GM12878 (cell line): ENCODE results near the gene SEMA4D. TPM values are rescaled to one million over a fixed set of nuclear protein-coding genes. Genes with fewer than 3 reads are reported as not detected.

Experiments used
- ATF3 ChIP-seq: IDR thresholded peaks from 2 replicates; pipeline ENCODE4 v1.6.1; 2011; ENCODE audit warnings: low read depth, mild to moderate bottlenecking, low read length, moderate library complexity, borderline replicate concordance; ENCODE audit errors: extremely low read depth
- BCL11A ChIP-seq: IDR thresholded peaks from 2 replicates; pipeline ENCODE4 v1.6.1; 2011; ENCODE audit warnings: low read depth, low read length
- BCLAF1 ChIP-seq: fragments of 450-650 bp; IDR thresholded peaks from 2 replicates; pipeline ENCODE4 v1.6.1; 2017; ENCODE audit warnings: antibody characterized with exemption, mild to moderate bottlenecking, moderate library complexity
- CHD2 ChIP-seq: IDR thresholded peaks from 2 replicates; pipeline ENCODE4 v1.6.1; 2011; ENCODE audit warnings: low read depth, low read length, improper control_type of control experiment, borderline replicate concordance
- CHD4 ChIP-seq: fragments of 200-600 bp; sonication (generic); IDR thresholded peaks from 2 replicates; pipeline ENCODE4 v1.6.1; 2016; ENCODE audit warnings: mild to moderate bottlenecking
- EZH2 ChIP-seq: IDR thresholded peaks from 2 replicates; pipeline ENCODE4 v1.6.1; 2012; ENCODE audit warnings: low read depth, mild to moderate bottlenecking, control low read depth, inconsistent platforms, low read length, borderline replicate concordance; ENCODE audit not compliant: control insufficient read depth
- GATAD2B ChIP-seq: fragments of 450-650 bp; conservative IDR thresholded peaks from 2 replicates; pipeline ENCODE4 v1.6.1; 2017; ENCODE audit warnings: low read depth, mild to moderate bottlenecking, moderate library complexity
- HDAC6 ChIP-seq: fragments of 200-600 bp; sonication (generic); IDR thresholded peaks from one replicate; pipeline ENCODE4 v1.8.0; 2017; ENCODE audit warnings: antibody characterized with exemption; ENCODE audit not compliant: unreplicated experiment
- IKZF2 ChIP-seq, 2 experiments: fragments of 450-650 bp; IDR thresholded peaks; 2 replicates each; pipeline ENCODE4 v1.6.1; 2017; ENCODE audit warnings: mild to moderate bottlenecking in 2 of 2, moderate library complexity in 2 of 2
- KAT2A ChIP-seq: conservative IDR thresholded peaks from 2 replicates; pipeline ENCODE4 v1.6.1; 2011; ENCODE audit warnings: low read depth, low read length; ENCODE audit not compliant: control insufficient read depth
- KLF5 ChIP-seq: fragments of 450-650 bp; IDR thresholded peaks from 2 replicates; pipeline ENCODE4 v1.6.1; 2014; ENCODE audit warnings: mild to moderate bottlenecking; ENCODE audit not compliant: partially characterized antibody
- MEF2B ChIP-seq: fragments of 450-650 bp; IDR thresholded peaks from 2 replicates; pipeline ENCODE4 v1.6.1; 2018; ENCODE audit warnings: mild to moderate bottlenecking, moderate library complexity; ENCODE audit not compliant: partially characterized antibody, poor library complexity, severe bottlenecking
- NRF1 ChIP-seq: conservative IDR thresholded peaks from 2 replicates; pipeline ENCODE4 v1.6.1; 2011; ENCODE audit warnings: mild to moderate bottlenecking, low read depth, low read length, improper control_type of control experiment
- RELA ChIP-seq: fragments of 450-650 bp; IDR thresholded peaks from 2 replicates; pipeline ENCODE4 v1.8.0; 2014; ENCODE audit warnings: borderline replicate concordance; ENCODE audit not compliant: partially characterized antibody
- SIX5 ChIP-seq: IDR thresholded peaks from 2 replicates; pipeline ENCODE4 v1.6.1; 2011; ENCODE audit warnings: mild to moderate bottlenecking, low read depth, low read length, moderate library complexity; ENCODE audit not compliant: severe bottlenecking
- SMC3 ChIP-seq: IDR thresholded peaks from 2 replicates; pipeline ENCODE4 v1.6.1; 2011; ENCODE audit warnings: low read length, improper control_type of control experiment, borderline replicate concordance
- SPI1 ChIP-seq: IDR thresholded peaks from 2 replicates; pipeline ENCODE4 v1.6.1; 2011; ENCODE audit warnings: low read depth, mild to moderate bottlenecking, low read length, moderate library complexity, borderline replicate concordance; ENCODE audit not compliant: insufficient read depth
- SRF ChIP-seq, 2 experiments: IDR thresholded peaks; 2 replicates each; pipeline ENCODE4 v1.6.1; 2011; ENCODE audit warnings: low read depth in 2 of 2, low read length in 2 of 2, mild to moderate bottlenecking in 1 of 2, moderate library complexity in 1 of 2
- SUPT20H ChIP-seq: IDR thresholded peaks from 2 replicates; pipeline ENCODE4 v1.6.1; 2011; ENCODE audit warnings: low read depth, mild to moderate bottlenecking, low read length, moderate library complexity, borderline replicate concordance; ENCODE audit not compliant: control insufficient read depth
- TCF12 ChIP-seq: IDR thresholded peaks from 2 replicates; pipeline ENCODE4 v1.6.1; 2011; ENCODE audit warnings: low read depth, mild to moderate bottlenecking, low read length
- ZSCAN29 ChIP-seq: fragments of 450-650 bp; IDR thresholded peaks from 2 replicates; pipeline ENCODE4 v1.6.1; 2017; ENCODE audit warnings: mild to moderate bottlenecking, moderate library complexity
- polyA plus RNA-seq, 11 experiments: library from polyadenylated mRNA; depleted of rRNA in 4 of 11; unstranded in 6 of 11; stranded (reverse) in 5 of 11; fragments of >200 nt; fragmentation: Nextera tagmentation in 4 of 11; fragmentation: Illumina TruSeq in 1 of 11; extraction: Ambion mirVana in 4 of 11; extraction: Trizol in 1 of 11; gene quantifications; 1 replicate in 1 of 11; 2 replicates in 10 of 11; pipeline versions ENCODE4 v1.2.1 to v1.2.3, GENCODE V29; 2011 to 2016; ENCODE audit warnings: inconsistent platforms in 2 of 11, missing spikeins in 2 of 11, low read depth in 1 of 11
- total RNA-seq, 4 experiments: library from RNA; depleted of rRNA in 3 of 4; stranded (reverse); fragments of >200 nt in 3 of 4; fragmentation: Illumina TruSeq in 1 of 4; extraction: Trizol in 1 of 4; gene quantifications; 2 replicates each; pipeline versions ENCODE4 v1.2.1 to v1.2.3, GENCODE V29; 2013 to 2021
- TF ChIP-seq, protein P1 (sequence below): fragments of 450-650 bp; IDR thresholded peaks from 2 replicates; pipeline ENCODE4 v1.6.1; 2018; ENCODE audit warnings: mild to moderate bottlenecking, low read depth, moderate library complexity; ENCODE audit not compliant: partially characterized antibody
- TF ChIP-seq, protein P2 (sequence below): IDR thresholded peaks from 2 replicates; pipeline ENCODE4 v1.6.1; 2012; ENCODE audit warnings: low read depth, low read length, improper control_type of control experiment

Gene SEMA4D
- total and polyA plus RNA-seq, 10 of the 15 experiments (the other 5 are each of a cell fraction or from before 2014, with no cell fraction given) = 15.1 to 136 (median 39.6) TPM

DNA sequence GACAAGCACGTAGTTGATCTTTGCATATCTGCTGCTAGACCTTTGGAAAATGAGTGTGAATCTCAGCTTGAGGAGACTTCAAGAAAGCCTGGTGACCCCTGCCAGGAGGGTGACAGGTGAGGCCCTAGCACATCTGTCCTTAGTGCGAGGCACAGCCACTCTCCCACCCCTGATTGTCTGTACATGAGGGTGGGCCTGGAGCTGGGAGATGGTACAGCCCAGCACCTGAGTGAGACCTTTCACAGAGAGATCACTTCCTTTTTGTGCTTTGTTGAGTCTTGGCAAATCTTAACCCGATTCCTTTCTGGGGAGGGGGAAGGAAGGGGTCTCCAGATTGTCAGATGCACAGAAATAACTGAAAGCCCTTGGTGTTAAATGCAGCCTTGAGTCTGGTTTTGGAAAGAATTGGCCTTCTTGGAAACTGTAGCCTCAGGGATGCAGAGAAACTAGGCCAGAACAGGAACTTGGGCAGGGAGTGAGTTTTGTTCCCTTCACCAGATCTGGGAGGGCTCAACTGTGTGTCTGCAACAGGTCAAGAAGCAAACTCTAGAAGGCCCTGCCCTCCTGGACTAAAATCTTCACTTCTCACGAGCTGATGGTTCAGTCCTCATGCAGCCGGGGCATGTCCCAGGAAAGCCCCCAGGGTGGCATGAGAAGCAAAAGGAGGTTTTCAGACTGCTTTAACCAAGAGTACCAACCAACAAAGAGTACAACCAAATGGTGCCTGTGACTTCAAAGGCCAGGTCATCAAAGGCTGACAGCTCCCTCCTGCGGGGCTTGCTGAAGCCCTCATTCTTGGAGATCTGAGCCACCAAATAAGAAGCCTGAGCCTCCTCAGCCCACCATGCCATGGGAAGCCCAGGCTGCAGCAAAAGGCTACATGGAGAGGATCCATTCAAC is 20.8 kb upstream of the SEMA4D start (continued):
- TF ChIP-seq HDAC6 (no peak), TCF12 (no peak), SUPT20H (no peak), SPI1 (peak; percentile 47), SRF (IDR thresholded peaks at IDR 0.05; ENCODE audit: low read depth in 2 of 2, low read length in 2 of 2) (no peak), MEF2B (no peak), KLF5 (no peak), EZH2 (no peak), IKZF2 (IDR thresholded peaks at IDR 0.05) (no peak), CHD2 (no peak), CHD4 (no peak), ZSCAN29 (no peak), BCL11A (no peak), GATAD2B (no peak), NRF1 (no peak), KAT2A (no peak), RELA (no peak), SMC3 (peak; percentile 17; the same call in 1 of the 2 replicates), SIX5 (no peak), BCLAF1 (no peak), ATF3 (no peak)
- TF ChIP-seq, protein P1, sequence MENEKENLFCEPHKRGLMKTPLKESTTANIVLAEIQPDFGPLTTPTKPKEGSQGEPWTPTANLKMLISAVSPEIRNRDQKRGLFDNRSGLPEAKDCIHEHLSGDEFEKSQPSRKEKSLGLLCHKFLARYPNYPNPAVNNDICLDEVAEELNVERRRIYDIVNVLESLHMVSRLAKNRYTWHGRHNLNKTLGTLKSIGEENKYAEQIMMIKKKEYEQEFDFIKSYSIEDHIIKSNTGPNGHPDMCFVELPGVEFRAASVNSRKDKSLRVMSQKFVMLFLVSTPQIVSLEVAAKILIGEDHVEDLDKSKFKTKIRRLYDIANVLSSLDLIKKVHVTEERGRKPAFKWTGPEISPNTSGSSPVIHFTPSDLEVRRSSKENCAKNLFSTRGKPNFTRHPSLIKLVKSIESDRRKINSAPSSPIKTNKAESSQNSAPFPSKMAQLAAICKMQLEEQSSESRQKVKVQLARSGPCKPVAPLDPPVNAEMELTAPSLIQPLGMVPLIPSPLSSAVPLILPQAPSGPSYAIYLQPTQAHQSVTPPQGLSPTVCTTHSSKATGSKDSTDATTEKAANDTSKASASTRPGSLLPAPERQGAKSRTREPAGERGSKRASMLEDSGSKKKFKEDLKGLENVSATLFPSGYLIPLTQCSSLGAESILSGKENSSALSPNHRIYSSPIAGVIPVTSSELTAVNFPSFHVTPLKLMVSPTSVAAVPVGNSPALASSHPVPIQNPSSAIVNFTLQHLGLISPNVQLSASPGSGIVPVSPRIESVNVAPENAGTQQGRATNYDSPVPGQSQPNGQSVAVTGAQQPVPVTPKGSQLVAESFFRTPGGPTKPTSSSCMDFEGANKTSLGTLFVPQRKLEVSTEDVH = no peak
- TF ChIP-seq, protein P2, sequence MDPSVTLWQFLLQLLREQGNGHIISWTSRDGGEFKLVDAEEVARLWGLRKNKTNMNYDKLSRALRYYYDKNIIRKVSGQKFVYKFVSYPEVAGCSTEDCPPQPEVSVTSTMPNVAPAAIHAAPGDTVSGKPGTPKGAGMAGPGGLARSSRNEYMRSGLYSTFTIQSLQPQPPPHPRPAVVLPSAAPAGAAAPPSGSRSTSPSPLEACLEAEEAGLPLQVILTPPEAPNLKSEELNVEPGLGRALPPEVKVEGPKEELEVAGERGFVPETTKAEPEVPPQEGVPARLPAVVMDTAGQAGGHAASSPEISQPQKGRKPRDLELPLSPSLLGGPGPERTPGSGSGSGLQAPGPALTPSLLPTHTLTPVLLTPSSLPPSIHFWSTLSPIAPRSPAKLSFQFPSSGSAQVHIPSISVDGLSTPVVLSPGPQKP = no peak
